B cell (primary cell): Measurements from ENCODE around the gene MALRD1. TPM values are rescaled to one million over a fixed set of nuclear protein-coding genes. Genes with fewer than 3 reads are reported as not detected.

Experiments used
- ATAC-seq: fragments of 200-7000 bp; cut with Tn5 transposase; one replicate; pipeline ENCODE4 v1.10.0; 2021; ENCODE audit warnings: low read depth, mild to moderate bottlenecking, moderate number of reproducible peaks, moderate library complexity
- CTCF ChIA-PET: fragments of 350-600 bp; sonication (Branson Sonifier 250); formaldehyde crosslinking; loops from one replicate; lab custom pipeline; 2021; ENCODE audit warnings: antibody characterized with exemption, inconsistent platforms; lab: Charles Lee
- POLR2A ChIA-PET: fragments of 350-600 bp; sonication (Branson Sonifier 250); formaldehyde crosslinking; loops from one replicate; lab custom pipeline; 2021; ENCODE audit warnings: antibody characterized with exemption; lab: Charles Lee
- DNase-seq: peaks from one replicate; pipeline ENCODE4 v3.0.0; 2013
- H2AFZ ChIP-seq: 2 replicates; pipeline ENCODE4 v1.6.1; 2012; ENCODE audit warnings: mild to moderate bottlenecking, low read depth, low read length; ENCODE audit not compliant: insufficient read depth, poor library complexity, severe bottlenecking
- H3K27ac ChIP-seq, 2 donors: 1 replicate in 1 of 2; 2 replicates in 1 of 2; pipeline ENCODE4 v1.5.1; 2012 to 2013; ENCODE audit warnings: low read length in 2 of 2, mild to moderate bottlenecking in 2 of 2, moderate library complexity in 1 of 2
- H3K27me3 ChIP-seq, 4 experiments: fragments of 200-600 bp in 1 of 4; sonication (generic) in 1 of 4; replicated peaks in 1 of 4; 1 replicate in 2 of 4; 2 replicates in 2 of 4; pipeline versions ENCODE4 v1.6.1 to v1.7.0; 2013 to 2016; ENCODE audit warnings: low read length in 3 of 4, mild to moderate bottlenecking in 2 of 4, mixed read lengths in 1 of 4, moderate library complexity in 1 of 4; ENCODE audit not compliant: insufficient read depth in 4 of 4, control insufficient read depth in 3 of 4; ENCODE audit errors: control extremely low read depth in 1 of 4
- H3K36me3 ChIP-seq, 2 experiments: replicated peaks in 1 of 2; 1 replicate in 1 of 2; 2 replicates in 1 of 2; pipeline versions ENCODE4 v1.6.1 to v1.7.1; 2013; ENCODE audit warnings: low read length in 1 of 2; ENCODE audit not compliant: insufficient read depth in 2 of 2, control insufficient read depth in 1 of 2; ENCODE audit errors: control extremely low read depth in 1 of 2, extremely low read depth in 1 of 2
- H3K4me1 ChIP-seq, 2 donors: fragments of 200-600 bp in 1 of 2; sonication (generic) in 1 of 2; 1 replicate in 1 of 2; 2 replicates in 1 of 2; pipeline versions ENCODE4 v1.5.1 to v1.6.1; 2013 to 2017; ENCODE audit warnings: low read length in 2 of 2; ENCODE audit not compliant: control insufficient read depth in 2 of 2, insufficient read depth in 2 of 2
- H3K4me2 ChIP-seq: replicated peaks from 2 replicates; pipeline ENCODE3; 2012; ENCODE audit warnings: mild to moderate bottlenecking, low read depth, low read length; ENCODE audit not compliant: poor library complexity, severe bottlenecking
- H3K4me3 ChIP-seq, 5 experiments: fragments of 200-600 bp in 1 of 5; sonication (generic) in 1 of 5; 1 replicate in 3 of 5; 2 replicates in 2 of 5; pipeline versions ENCODE4 v1.5.1 to v1.7.0; 2011 to 2016; ENCODE audit warnings: low read length in 4 of 5, mild to moderate bottlenecking in 4 of 5, low read depth in 2 of 5, control low read depth in 1 of 5, moderate library complexity in 1 of 5; ENCODE audit not compliant: insufficient read depth in 1 of 5; ENCODE audit errors: control extremely low read depth in 1 of 5, extremely low read depth in 1 of 5
- H3K79me2 ChIP-seq: fragments of 200-600 bp; sonication (generic); one replicate; pipeline ENCODE4 v1.6.0; 2016; ENCODE audit warnings: low read length; ENCODE audit not compliant: control insufficient read depth, insufficient read depth
- H3K9ac ChIP-seq: fragments of 200-600 bp; sonication (generic); 2 replicates; pipeline ENCODE4 v1.6.1; 2017; ENCODE audit warnings: mild to moderate bottlenecking, low read length, moderate library complexity
- H3K9me3 ChIP-seq, 3 donors: one replicate each; pipeline versions ENCODE4 v1.6.1 to v1.7.1; 2013; ENCODE audit warnings: low read length in 2 of 3; ENCODE audit not compliant: control insufficient read depth in 2 of 3, insufficient read depth in 1 of 3; ENCODE audit errors: control extremely low read depth in 1 of 3
- H4K20me1 ChIP-seq: 2 replicates; pipeline ENCODE4 v1.6.0; 2012; ENCODE audit warnings: mild to moderate bottlenecking, low read length; ENCODE audit not compliant: insufficient read depth, control insufficient read depth, poor library complexity, severe bottlenecking
- H3K27ac Mint-ChIP-seq: one replicate; pipeline ENCODE4 v1.8.0; 2021; ENCODE audit warnings: mixed read lengths
- H3K27me3 Mint-ChIP-seq: one replicate; pipeline ENCODE4 v1.8.0; 2021; ENCODE audit warnings: mixed read lengths
- H3K4me1 Mint-ChIP-seq: one replicate; pipeline ENCODE4 v1.8.0; 2021; ENCODE audit warnings: mixed read lengths
- H3K4me3 Mint-ChIP-seq: one replicate; pipeline ENCODE4 v1.8.0; 2021; ENCODE audit warnings: mixed read lengths
- H3K9me3 Mint-ChIP-seq: one replicate; pipeline ENCODE4 v1.8.0; 2022; ENCODE audit warnings: mixed read lengths; ENCODE audit not compliant: insufficient read depth
- CTCF ChIP-seq: fragments of 200-600 bp; IDR thresholded peaks from one replicate; pipeline ENCODE4 v1.8.0; 2022; ENCODE audit warnings: antibody characterized with exemption, mild to moderate bottlenecking
- EZH2 ChIP-seq: IDR thresholded peaks from 2 replicates; pipeline ENCODE4 v1.6.1; 2012; ENCODE audit warnings: borderline replicate concordance, low read depth, mild to moderate bottlenecking, moderate library complexity, low read length; ENCODE audit not compliant: insufficient read depth, poor library complexity, severe bottlenecking
- WGBS: methylation state at CpG from one replicate; pipeline ENCODE4 v1.1.5; 2013; ENCODE audit warnings: missing lambda C conversion rate; ENCODE audit not compliant: insufficient coverage; 5-methylcytosine and 5-hydroxymethylcytosine counted together
- intact Hi-C: fragments of 100-400 bp; cut with micrococcal nuclease; formaldehyde crosslinking; loops from one replicate; pipeline ENCODE4 v1.10.0; 2022
- polyA plus RNA-seq: library from polyadenylated mRNA; depleted of rRNA; stranded (reverse); fragments of >200 nt; gene quantifications from 2 replicates; pipeline ENCODE4 v1.2.3, GENCODE V29; 2012
- total RNA-seq, 2 donors: library from RNA; stranded (reverse); fragments of 120-200 nt in 1 of 2; gene quantifications; 1 replicate in 1 of 2; 2 replicates in 1 of 2; pipeline versions ENCODE4 v1.2.3 to v1.2.4, GENCODE V29; 2013 to 2022

MALRD1 gene
- total and polyA plus RNA-seq, 2 donors (not counting 1 experiment from before 2014, with no cell fraction given) = not detected

GRCh38 chr10:19252531-19252930 lies 203.9 kb downstream of the MALRD1 start:
- intact Hi-C loops = no loop called here
- DNase-seq (no peak), ATAC-seq (no peak)
- Histone ChIP-seq H3K4me2 (no peak overlapping the region), H3K27ac (no peak overlapping the region), H3K9me3 (peaks cover 0 to 3% (median 2%) of the 10 kb centered on the region in 3 donors), H3K27me3 (no peaks in the 10 kb centered on the region), H3K4me1 (no peaks in the 10 kb centered on the region), H3K4me3 (no peak overlapping the region), H3K79me2 (no peaks in the 10 kb centered on the region), H3K36me3 (no peaks in the 10 kb centered on the region), H3K9ac (no peak overlapping the region), H4K20me1 (no peaks in the 10 kb centered on the region), H2AFZ (no peak overlapping the region)
- Mint-ChIP-seq H3K4me1 (no peaks in the 10 kb centered on the region), H3K27me3 (no peaks in the 10 kb centered on the region), H3K4me3 (no peak overlapping the region), H3K27ac (no peak overlapping the region), H3K9me3 (no peaks in the 10 kb centered on the region)
- POLR2A ChIA-PET = no interaction called here
- TF ChIP-seq CTCF = no peak
- CTCF ChIA-PET = no interaction called here

- Histone ChIP-seq H3K27me3 (no peaks in the 10 kb centered on the region), H2AFZ (no peak overlapping the region), H3K79me2 (no peaks in the 10 kb centered on the region), H3K4me1 (no peaks in the 10 kb centered on the region), H3K4me3 (no peak overlapping the region), H3K27ac (no peak overlapping the region), H3K9me3 (peaks cover 0 to 3% (median 1%) of the 10 kb centered on the region in 3 donors), H3K4me2 (no peak overlapping the region), H4K20me1 (no peaks in the 10 kb centered on the region), H3K9ac (no peak overlapping the region), H3K36me3 (no peaks in the 10 kb centered on the region)
- WGBS = no CpG with 5 or more reads among the region's 1 CpG
- DNase-seq (no peak), ATAC-seq (no peak)
- Mint-ChIP-seq H3K9me3 (no peaks in the 10 kb centered on the region), H3K27ac (no peak overlapping the region), H3K4me3 (no peak overlapping the region), H3K27me3 (no peaks in the 10 kb centered on the region), H3K4me1 (no peaks in the 10 kb centered on the region)
- TF ChIP-seq EZH2 (no peak), CTCF (no peak)
- ChIA-PET POLR2A (no interaction called here), CTCF (no interaction called here)
- intact Hi-C loops = no loop called here
Observed at GRCh38 chr10:19256331-19256730, 207.7 kb downstream of the MALRD1 start.
